Astrocyte of the spinal cord (primary cell): ENCODE results near the gene POLR2E.
"Not testable (repeated sequence)": the region's sequence is repeated elsewhere in the genome, so short reads cannot be mapped to it uniquely, and the experiment has no call there.

Source experiments
- DNase-seq: peaks from one replicate; pipeline ENCODE4 v3.0.0; 2011; ENCODE audit warnings: low read depth, low spot score
- H3K4me3 ChIP-seq: 2 replicates; pipeline ENCODE4 v1.5.1; 2011; ENCODE audit warnings: low read depth, mild to moderate bottlenecking, low read length, moderate library complexity
- in situ Hi-C: cut with HindIII; loops from 2 replicates; pipeline ENCODE4 v1.10.0; 2017; ENCODE audit warnings: low sequenced_read_pairs
- TF ChIP-seq, protein P1 (sequence below): IDR thresholded peaks from 2 replicates; pipeline ENCODE4 v1.5.1; 2012; ENCODE audit warnings: low read depth, mild to moderate bottlenecking, low read length, inconsistent platforms

Gene POLR2E

DNA sequence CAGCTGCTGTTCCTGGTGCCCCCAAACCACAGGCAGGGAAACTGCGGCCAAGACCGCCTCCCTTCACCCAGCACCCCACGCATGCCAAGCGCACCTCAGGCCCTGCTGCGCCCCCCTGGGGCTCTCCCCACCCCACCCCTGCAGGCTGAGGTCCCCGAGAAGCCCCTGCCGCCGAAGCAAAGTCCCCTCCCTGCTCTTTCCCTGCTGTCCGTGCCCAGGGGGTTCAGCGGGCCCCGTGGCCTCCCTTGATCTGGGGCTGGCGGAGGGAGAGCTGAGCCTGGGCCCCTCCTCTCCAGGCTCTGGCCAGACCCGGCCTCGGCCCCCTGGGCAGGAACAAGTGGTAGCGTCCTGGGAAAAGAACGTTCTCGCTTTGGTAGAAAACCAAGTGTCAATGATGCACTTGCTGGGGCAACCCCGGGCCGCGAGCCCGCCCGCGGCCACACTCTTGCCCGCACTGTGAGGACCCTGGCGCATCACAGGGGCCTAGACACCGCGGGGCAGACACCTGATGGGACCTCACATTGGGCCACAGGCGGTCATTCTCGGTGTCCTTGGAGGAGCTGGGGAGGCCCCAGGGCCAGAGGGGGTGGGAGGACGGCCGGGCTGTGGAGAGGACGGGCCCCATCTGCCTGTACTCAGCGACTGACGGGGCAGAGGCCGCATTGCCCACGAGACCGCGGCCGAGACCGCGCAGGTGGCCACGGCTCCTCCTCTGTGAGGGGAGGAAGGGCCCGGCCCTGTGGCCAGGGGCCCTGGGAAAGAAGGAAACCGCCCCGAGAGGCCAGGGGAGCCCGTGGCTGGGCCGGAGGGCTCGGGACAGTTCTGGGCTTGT, 37.6 kb upstream of the POLR2E start:
- TF ChIP-seq, protein P1, sequence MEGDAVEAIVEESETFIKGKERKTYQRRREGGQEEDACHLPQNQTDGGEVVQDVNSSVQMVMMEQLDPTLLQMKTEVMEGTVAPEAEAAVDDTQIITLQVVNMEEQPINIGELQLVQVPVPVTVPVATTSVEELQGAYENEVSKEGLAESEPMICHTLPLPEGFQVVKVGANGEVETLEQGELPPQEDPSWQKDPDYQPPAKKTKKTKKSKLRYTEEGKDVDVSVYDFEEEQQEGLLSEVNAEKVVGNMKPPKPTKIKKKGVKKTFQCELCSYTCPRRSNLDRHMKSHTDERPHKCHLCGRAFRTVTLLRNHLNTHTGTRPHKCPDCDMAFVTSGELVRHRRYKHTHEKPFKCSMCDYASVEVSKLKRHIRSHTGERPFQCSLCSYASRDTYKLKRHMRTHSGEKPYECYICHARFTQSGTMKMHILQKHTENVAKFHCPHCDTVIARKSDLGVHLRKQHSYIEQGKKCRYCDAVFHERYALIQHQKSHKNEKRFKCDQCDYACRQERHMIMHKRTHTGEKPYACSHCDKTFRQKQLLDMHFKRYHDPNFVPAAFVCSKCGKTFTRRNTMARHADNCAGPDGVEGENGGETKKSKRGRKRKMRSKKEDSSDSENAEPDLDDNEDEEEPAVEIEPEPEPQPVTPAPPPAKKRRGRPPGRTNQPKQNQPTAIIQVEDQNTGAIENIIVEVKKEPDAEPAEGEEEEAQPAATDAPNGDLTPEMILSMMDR: no peak
- no peak for DNase-seq
- H3K4me3 ChIP-seq: peak overlapping the region; percentile 77
- in situ Hi-C loops: no loop called here

DNA sequence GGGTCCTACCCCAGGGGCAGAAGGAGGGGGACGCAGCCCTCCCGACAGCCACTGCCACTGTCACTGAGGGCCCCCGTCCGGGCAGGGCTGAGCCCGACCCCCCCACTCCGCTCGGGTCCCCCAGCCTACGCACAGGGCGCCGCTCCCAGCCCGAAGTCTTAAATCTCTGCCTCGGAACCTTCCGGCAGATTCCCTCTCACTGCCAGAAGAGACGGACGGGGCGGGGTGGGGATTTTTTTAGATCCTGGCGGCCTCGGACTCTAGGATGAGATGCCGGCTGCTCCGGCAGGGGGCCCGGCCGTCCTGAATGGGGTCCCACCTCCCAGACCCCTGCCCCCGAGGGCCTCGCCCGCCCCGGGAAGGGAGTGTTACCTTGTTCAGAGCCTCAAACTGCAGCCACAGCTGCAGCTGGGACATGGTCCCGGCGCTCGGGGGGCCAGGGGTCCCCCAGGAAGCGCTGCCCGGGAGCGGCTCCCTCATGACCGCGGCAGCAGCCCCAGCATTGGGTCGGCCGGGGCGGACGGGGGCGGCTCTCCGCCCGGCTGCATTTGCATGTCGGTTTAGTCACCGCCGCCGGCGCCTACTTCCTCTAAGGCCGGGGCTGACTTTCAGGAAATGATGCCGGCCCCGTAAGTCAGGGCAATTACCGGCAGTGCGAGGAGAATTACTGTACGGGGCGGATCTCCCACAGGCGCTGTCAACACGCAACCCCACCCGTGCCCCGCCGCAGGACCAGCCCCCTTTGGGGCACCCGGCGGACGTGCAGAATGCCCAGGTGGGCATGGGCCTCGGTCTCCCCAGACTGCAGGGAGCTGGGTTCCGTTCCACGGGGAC, 36.8 kb upstream of the POLR2E start:
- peak overlapping the region; percentile 77 for H3K4me3 ChIP-seq
- DNase-seq: peak; percentile 90
- TF ChIP-seq, protein P1: peak; percentile 14
- in situ Hi-C loops: no loop called here

DNA sequence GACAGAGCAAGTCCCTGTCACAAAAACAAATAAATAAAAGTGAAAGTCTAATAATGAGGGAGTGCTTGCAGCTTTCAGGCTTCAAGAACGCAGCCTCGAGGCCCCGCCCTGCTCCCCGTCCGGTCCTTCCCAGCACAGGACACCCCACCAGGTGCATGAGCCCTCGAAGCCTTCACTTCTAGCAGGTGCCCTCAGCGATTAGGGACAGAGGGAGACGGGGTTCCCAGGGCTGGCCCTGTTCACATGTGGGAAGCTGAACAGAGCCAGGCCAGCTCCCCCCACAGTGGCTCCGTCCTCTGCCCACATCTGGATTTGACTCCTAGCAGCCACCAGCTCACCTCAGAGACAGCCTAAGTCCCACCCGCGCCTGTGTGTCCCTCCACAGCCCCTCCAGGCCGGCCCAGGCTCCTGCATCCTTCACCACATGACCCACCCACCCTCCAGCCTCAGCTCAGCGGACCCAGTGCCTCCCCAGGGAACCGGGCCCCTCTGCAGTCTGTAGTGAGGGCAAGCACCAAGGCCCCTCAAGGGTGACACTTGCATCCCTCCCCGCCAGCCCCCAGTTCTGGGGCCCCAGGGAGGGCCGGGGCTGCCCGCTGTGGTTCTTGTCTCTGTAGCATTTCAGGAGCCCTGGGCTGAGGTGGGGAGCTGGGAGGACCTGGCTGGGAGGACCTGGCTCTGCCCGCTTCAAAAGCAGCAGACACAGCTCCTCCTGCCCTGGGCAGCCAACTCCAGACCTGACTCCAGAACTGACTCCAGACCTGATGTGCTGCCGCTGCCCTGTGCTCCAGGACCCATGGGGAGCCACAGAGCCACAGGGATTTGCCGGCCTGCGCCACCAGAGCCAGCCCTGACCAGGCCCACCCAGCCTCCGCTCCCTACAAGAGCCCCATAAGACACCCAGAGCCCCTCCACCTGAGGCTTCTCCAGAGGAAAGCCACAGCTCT, 35.9 kb upstream of the POLR2E start:
- in situ Hi-C loops: no loop called here
- TF ChIP-seq, protein P1: no peak
- H3K4me3 ChIP-seq: peak overlapping the region; percentile 77
- DNase-seq: no peak

DNA sequence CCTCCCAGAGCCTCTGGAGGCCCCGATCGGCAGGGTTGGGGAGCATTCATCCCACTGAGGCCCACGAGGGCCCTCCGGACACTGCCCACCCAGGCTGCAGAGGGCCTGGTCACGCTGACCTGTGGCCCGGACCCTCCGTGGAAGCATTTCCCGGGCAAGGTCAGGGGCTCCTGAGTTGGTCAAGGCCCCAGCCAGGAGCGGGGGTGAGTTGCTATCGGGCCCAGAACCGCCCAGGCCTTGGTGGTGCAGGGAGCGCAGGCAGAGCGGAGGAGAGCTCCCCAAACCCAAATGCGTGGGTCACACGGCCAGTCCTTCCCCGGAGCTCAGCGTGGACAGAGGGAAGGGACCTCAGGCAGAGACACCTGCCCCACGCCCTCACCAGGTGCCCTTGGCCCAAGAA, 34.4 kb upstream of the POLR2E start:
- DNase-seq: no peak
- TF ChIP-seq, protein P1: no peak
- in situ Hi-C loops: no loop called here
- H3K4me3 ChIP-seq: no peak overlapping the region

DNA sequence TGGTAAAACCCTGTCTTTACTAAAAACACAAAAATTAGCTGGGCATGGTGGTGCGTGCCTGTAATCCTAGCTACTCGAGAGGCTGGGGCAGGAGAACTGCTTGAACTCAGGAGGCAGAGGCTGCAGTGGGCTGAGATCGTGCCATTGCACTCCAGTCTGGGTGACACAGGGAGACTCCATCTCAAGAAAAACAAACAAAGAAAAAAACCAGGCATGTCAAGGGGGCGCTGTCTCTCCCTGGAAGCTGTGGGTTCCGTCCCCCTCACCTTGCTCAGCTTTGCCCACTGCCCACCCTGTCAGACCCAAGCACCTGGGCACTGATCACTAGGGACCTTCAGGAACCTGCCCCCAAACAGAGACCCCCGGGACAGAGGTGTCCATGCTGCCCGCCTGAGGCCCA, 33.9 kb upstream of the POLR2E start:
- H3K4me3 ChIP-seq, DNase-seq, in situ Hi-C loops: not testable (repeated sequence)
- TF ChIP-seq, protein P1: peak; percentile 1

DNA sequence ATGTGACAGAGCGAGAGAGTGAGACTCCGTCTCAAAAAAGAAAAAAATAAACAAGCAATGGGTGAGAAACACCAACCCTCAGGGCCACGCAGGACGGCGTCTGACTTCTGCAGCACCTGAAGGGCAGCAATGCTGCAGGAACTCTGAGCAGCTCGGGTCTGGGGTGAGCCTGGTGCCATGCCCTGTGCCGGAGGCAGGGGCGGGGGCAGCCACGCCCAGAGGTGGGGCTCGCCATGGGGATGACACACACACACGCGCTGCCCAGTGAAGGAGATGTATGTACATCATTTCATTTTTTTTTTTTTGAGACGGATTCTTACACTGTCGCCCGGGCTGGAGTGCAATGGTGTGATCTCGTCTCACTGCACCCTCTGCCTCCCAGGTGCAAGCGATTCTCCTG, 32.9 kb upstream of the POLR2E start:
- TF ChIP-seq, protein P1: no peak
- DNase-seq: no peak
- in situ Hi-C loops: no loop called here
- no peak overlapping the region for H3K4me3 ChIP-seq
